Right lobe of liver (tissue), 6 donors: ENCODE data around the gene RIPOR3. TPM values are rescaled to one million over a fixed set of nuclear protein-coding genes. Genes with fewer than 3 reads are reported as not detected.
A peak's percentile ranks its signal among the peaks of the same experiment; 100 is the strongest.
"Not testable (repeated sequence)": the region's sequence is repeated elsewhere in the genome, so short reads cannot be mapped to it uniquely, and the experiment has no call there.

ENCODE experiments used
- ATAC-seq, 4 donors: fragments of 200-7000 bp; cut with Tn5 transposase; one replicate each; pipeline ENCODE4 v1.9.1; 2020; ENCODE audit warnings: mild to moderate bottlenecking in 4 of 4, moderate library complexity in 4 of 4
- DNase-seq, 3 donors: peaks; one replicate each; pipeline ENCODE4 v3.0.0-alpha.2; 2020
- H3K27ac ChIP-seq, 3 donors: fragments of 200-600 bp; one replicate each; pipeline ENCODE4 v1.8.0; 2022
- H3K27me3 ChIP-seq, 2 donors: fragments of 200-600 bp; one replicate each; pipeline ENCODE4 v1.8.0; 2022
- H3K36me3 ChIP-seq, 4 donors: fragments of 200-600 bp; sonication (generic) in 1 of 4; one replicate each; pipeline versions ENCODE4 v1.5.1 to v1.8.0; 2017 to 2022; ENCODE audit warnings: control low read depth in 1 of 4
- H3K4me1 ChIP-seq, 4 donors: fragments of 200-600 bp; sonication (generic) in 1 of 4; one replicate each; pipeline versions ENCODE4 v1.5.1 to v1.8.0; 2017 to 2022; ENCODE audit warnings: control low read depth in 1 of 4
- H3K4me3 ChIP-seq, 3 donors: fragments of 200-600 bp; one replicate each; pipeline ENCODE4 v1.8.0; 2022
- H3K9me3 ChIP-seq, 4 donors: fragments of 200-600 bp; sonication (generic) in 1 of 4; one replicate each; pipeline versions ENCODE4 v1.5.1 to v1.8.0; 2017 to 2022; ENCODE audit warnings: control low read depth in 1 of 4
- CTCF ChIP-seq, 4 donors: fragments of 200-600 bp in 3 of 4; fragments of 450-650 bp in 1 of 4; IDR thresholded peaks; one replicate each; pipeline versions ENCODE4 v1.5.1 to v1.8.0; 2016 to 2022; ENCODE audit warnings: antibody characterized with exemption in 4 of 4, mild to moderate bottlenecking in 2 of 4
- POLR2A ChIP-seq: fragments of 450-650 bp; IDR thresholded peaks from one replicate; pipeline ENCODE4 v1.6.1; 2017; ENCODE audit warnings: antibody characterized with exemption, mild to moderate bottlenecking
- WGBS: methylation state at CpG from one replicate; pipeline ENCODE4 v1.1.6; 2018; ENCODE audit warnings: low coverage, low lambda C conversion rate; ENCODE audit not compliant: insufficient coverage; ENCODE audit errors: missing lambda C conversion rate; 5-methylcytosine and 5-hydroxymethylcytosine counted together
- intact Hi-C, 2 donors: fragments of 100-400 bp; cut with DNase I; formaldehyde crosslinking; loops; one replicate each; pipeline versions ENCODE4 v1.11.2 to v1.14.1; 2022
- total RNA-seq, 6 experiments: library from RNA; depleted of rRNA in 2 of 6; stranded (reverse); fragments of >200 nt in 2 of 6; fragmentation: NEBNext Ultra II Directional in 3 of 6; extraction: Animal tissue kit (Norgen Biotek cat#: 25700) in 3 of 6; gene quantifications; one replicate each; pipeline versions ENCODE4 v1.1.0 to v1.2.4, GENCODE V29; 2016 to 2023
- donor health status: DM: no; HTN: yes; CAD: no.
- donor health status: DM: no; HTN: no; CAD: no.
- donor health status: DM: no; HTN: no; CAD: no.
- donor health status: DM: no; HTN: yes; CAD: no.
- donor health status: DM: no; HTN: yes; CAD: no.

The RIPOR3 gene
- total RNA-seq, 6 experiments from 2014 or later = 4.8 to 13.8 (median 8.9) TPM

GRCh38 chr20:50701041-50701963 lies 10.0 kb upstream of the RIPOR3 start:
- no peak overlapping the region for H3K4me3 ChIP-seq
- DNase-seq (no peak), ATAC-seq (no peak)
- H3K27ac ChIP-seq = no peak overlapping the region
- no peak for TF ChIP-seq CTCF (IDR thresholded peaks at IDR 0.05)
- intact Hi-C loops = no loop called here
- no peaks in the 10 kb centered on the region for H3K9me3 ChIP-seq
- H3K36me3 ChIP-seq = no peaks in the 10 kb centered on the region
- 72% methylated on average over 8 of the region's 11 CpGs for WGBS
- H3K27me3 ChIP-seq = no peaks in the 10 kb centered on the region
- H3K4me1 ChIP-seq = no peaks in the 10 kb centered on the region

- H3K9me3 ChIP-seq = no peaks in the 10 kb centered on the region
Measured at GRCh38 chr20:50699688-50700087, 8.3 kb upstream of the RIPOR3 start.

GRCh38 chr20:50698255-50698654 lies 6.9 kb upstream of the RIPOR3 start:
- ATAC-seq, H3K27me3 ChIP-seq, H3K9me3 ChIP-seq, H3K4me3 ChIP-seq, DNase-seq, intact Hi-C loops, H3K36me3 ChIP-seq, H3K27ac ChIP-seq, H3K4me1 ChIP-seq: not testable (repeated sequence)
- WGBS = 85% methylated on average over 7 of the region's 7 CpGs

More at GRCh38 chr20:50699688-50700087, 8.3 kb upstream of the RIPOR3 start:
- Histone ChIP-seq H3K4me1 (no peaks in the 10 kb centered on the region), H3K27me3 (no peaks in the 10 kb centered on the region), H3K27ac (no peak overlapping the region), H3K36me3 (no peaks in the 10 kb centered on the region), H3K4me3 (no peak overlapping the region)
- intact Hi-C loops = no loop called here
- no peak for TF ChIP-seq POLR2A
- no peak for TF ChIP-seq CTCF (IDR thresholded peaks at IDR 0.05)
- WGBS = no CpG with 5 or more reads among the region's 5 CpGs
- DNase-seq (no peak), ATAC-seq (no peak)

GRCh38 chr20:50695135-50695872 lies 4.0 kb upstream of the RIPOR3 start:
- DNase-seq (no peak), ATAC-seq (peak in 2 of 4 donors; percentile 14 to 43)
- intact Hi-C loops = no loop called here
- no peaks in the 10 kb centered on the region for H3K9me3 ChIP-seq
- no peaks in the 10 kb centered on the region for H3K36me3 ChIP-seq
- TF ChIP-seq POLR2A (no peak), CTCF (IDR thresholded peaks at IDR 0.05) (no peak)
- H3K4me3 ChIP-seq = no peak overlapping the region
- WGBS = 80% methylated on average over 2 of the region's 9 CpGs
- no peaks in the 10 kb centered on the region for H3K27me3 ChIP-seq
- no peak overlapping the region for H3K27ac ChIP-seq
- H3K4me1 ChIP-seq = peaks cover 0 to 4% (median 0%) of the 10 kb centered on the region in 4 donors
